Activated T-helper 17 cell treated with anti-CD3 and anti-CD28 coated beads, Interleukin-2, amount 50 U/mL, for 72 hours (primary cell): ENCODE data around the gene RIMBP2. TPM values are rescaled to one million over a fixed set of nuclear protein-coding genes. Genes with fewer than 3 reads are reported as not detected.
"Not testable (repeated sequence)": the region's sequence is repeated elsewhere in the genome, so short reads cannot be mapped to it uniquely, and the experiment has no call there.

Experiments
- ATAC-seq: fragments of 150-1000 bp; cut with Tn5 transposase; replicated peaks from 2 replicates; pipeline ENCODE4 v1.10.0; 2021; ENCODE audit warnings: mild to moderate bottlenecking, moderate library complexity
- H3K27ac Mint-ChIP-seq: one replicate; pipeline ENCODE4 v1.8.0; 2022; ENCODE audit warnings: mixed read lengths
- H3K27me3 Mint-ChIP-seq: one replicate; pipeline ENCODE4 v1.8.0; 2022; ENCODE audit warnings: mixed read lengths
- H3K36me3 Mint-ChIP-seq: one replicate; pipeline ENCODE4 v1.8.0; 2022; ENCODE audit warnings: low read depth, mild to moderate bottlenecking, mixed read lengths
- H3K4me1 Mint-ChIP-seq: one replicate; pipeline ENCODE4 v1.8.0; 2022; ENCODE audit warnings: mixed read lengths
- H3K4me3 Mint-ChIP-seq: one replicate; pipeline ENCODE4 v1.8.0; 2022; ENCODE audit warnings: mild to moderate bottlenecking, mixed read lengths
- H3K9me3 Mint-ChIP-seq: one replicate; pipeline ENCODE4 v1.8.0; 2022; ENCODE audit warnings: mixed read lengths
- total RNA-seq, 2 donors: library from RNA; stranded (reverse); gene quantifications; one replicate each; pipeline ENCODE4 v1.2.3, GENCODE V29; 2022

Gene RIMBP2
- under 1 TPM in 1 of 2 donors, not detected in 1; 0.29 TPM for total RNA-seq

DNA sequence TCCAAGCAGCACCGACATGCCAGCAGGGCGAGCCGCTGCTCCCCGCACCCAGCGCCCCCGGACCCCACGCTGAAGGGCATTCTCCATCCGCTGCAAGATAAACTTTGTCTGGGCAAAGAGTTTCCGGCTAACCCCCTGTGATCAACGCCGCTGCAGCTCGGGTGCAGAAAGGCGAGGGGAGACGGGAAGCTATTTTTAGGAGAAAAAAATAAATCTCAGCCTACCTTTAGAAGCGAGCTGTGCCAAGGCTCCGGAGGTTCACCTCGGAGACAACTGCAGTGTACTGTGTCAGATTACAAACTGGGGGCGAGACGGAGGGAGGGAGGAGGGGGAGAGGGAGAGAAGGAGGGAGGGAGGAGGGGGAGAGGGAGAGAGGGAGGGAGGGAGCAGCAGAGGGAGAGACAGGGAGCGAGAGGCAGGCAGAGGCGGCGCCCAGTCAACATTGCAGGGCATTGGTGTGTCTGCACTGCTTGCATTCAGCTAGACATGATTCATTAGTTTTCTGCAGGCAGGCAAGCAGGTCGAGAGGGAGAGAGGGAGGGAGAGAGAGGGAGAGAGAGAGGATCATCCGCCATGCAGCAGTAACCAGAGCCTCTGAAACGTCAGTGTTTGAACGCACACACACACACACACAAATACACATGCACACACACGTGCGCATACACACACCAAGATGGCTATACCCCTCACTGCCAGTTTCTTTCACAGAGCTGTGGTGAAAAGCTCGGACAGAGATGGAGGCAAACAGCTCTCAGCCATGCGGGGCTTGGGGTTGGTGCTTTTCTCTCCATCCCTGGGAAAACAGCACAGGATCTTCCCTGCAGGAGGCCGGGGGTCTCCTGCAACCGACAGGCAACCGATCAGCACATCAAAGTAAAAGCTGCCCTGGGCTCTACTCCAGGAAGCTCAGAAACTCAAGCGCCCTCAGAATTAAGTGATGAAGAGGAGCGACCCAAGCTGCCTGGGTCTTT is at the start of gene RIMBP2:
Gene RIMBP2 (minus strand): TSS at position 302 of the 971 bp plus-strand sequence. CDS start 237,286 bp downstream, outside the sequence.
- Mint-ChIP-seq H3K4me1 (no peaks in the 10 kb centered on the region), H3K27ac (no peak within 1 kb of the TSS), H3K9me3 (no peaks in the 10 kb centered on the region), H3K4me3 (peak within 1 kb of the TSS; percentile 31), H3K27me3 (peaks cover 42% of the 10 kb centered on the region), H3K36me3 (no peaks in the 10 kb centered on the region)
- no peak for ATAC-seq

DNA sequence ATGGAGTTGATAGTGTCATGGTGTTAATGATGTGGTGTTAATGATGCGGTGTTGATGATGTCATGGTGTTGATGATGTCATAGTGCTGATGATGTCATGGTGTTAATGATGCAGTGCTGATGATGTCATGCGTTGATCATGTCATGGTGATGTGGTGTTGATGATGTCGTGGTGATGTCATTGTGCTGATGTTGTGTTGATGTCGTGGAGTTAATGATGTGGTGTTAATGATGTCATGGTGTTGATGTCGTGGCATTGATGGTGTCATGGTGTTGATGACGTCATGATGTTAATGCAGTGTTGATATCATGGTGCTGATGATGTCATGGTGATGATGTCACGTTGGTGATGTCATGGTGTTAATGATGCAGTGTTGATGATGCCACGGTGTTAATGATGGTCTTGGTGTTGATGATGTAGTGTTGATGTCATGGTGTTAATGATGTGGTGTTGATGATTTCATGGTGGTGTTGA is 49.1 kb upstream of the RIMBP2 start:
- H3K36me3 Mint-ChIP-seq, result no peaks in the 10 kb centered on the region
- no peak for ATAC-seq

GRCh38 chr12:130764475-130765185 is 48.5 kb upstream of the RIMBP2 start:
- peaks cover 5% of the 10 kb centered on the region for H3K4me1 Mint-ChIP-seq
- no peaks in the 10 kb centered on the region for H3K9me3 Mint-ChIP-seq
- no peak overlapping the region for H3K4me3 Mint-ChIP-seq
- ATAC-seq, result peak; percentile 8
- no peaks in the 10 kb centered on the region for H3K36me3 Mint-ChIP-seq
- H3K27ac Mint-ChIP-seq, result no peak overlapping the region
- peaks cover 4% of the 10 kb centered on the region for H3K27me3 Mint-ChIP-seq

More for the DNA sequence above, 49.1 kb upstream of the RIMBP2 start:
- Mint-ChIP-seq H3K4me3 (no peak overlapping the region), H3K9me3 (no peaks in the 10 kb centered on the region), H3K4me1 (peaks cover 5% of the 10 kb centered on the region), H3K27ac (no peak overlapping the region), H3K27me3 (peaks cover 4% of the 10 kb centered on the region)

DNA sequence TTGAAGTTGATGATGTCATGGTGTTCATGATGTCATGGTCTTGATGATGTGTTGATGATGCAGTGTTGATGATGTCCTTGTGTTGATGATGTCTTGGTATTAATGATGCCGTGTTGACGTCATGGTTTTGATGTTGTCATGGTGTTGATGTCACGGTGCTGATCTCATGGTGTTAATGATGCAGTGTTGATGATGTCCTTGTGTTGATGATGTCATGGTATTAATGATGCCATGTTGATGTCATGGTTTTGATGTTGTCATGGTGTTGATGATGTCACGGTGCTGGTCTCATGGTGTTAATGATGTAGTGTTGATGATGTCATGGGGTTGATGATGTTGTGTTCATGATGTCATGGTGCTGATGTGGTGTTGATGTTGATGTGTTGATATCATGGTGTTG is 48.0 kb upstream of the RIMBP2 start:
- H3K4me1 Mint-ChIP-seq, result peaks cover 5% of the 10 kb centered on the region
- no peaks in the 10 kb centered on the region for H3K9me3 Mint-ChIP-seq
- no peaks in the 10 kb centered on the region for H3K36me3 Mint-ChIP-seq
- H3K27ac Mint-ChIP-seq, result no peak overlapping the region
- peaks cover 4% of the 10 kb centered on the region for H3K27me3 Mint-ChIP-seq
- H3K4me3 Mint-ChIP-seq, result no peak overlapping the region
- ATAC-seq, result peak; percentile 10

DNA sequence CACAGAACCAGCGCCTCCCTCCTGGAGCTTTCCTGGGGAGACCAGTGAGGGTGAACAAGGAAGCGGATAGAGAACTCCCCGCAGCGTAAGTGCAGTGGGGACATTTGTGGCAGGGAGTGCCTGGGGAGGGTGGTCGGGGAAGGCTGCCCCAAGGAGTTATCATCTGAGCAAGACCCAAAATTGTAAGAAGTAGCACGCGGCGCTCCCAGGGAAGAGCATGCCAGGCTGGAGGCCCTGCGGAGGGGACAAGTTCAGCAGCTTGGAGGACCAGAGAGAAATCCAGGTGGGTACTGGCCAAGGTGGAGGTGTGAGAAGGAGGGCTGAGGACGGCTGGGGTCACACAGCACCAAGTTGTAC is 46.2 kb upstream of the RIMBP2 start:
- ATAC-seq, result no peak
- Mint-ChIP-seq H3K36me3 (no peaks in the 10 kb centered on the region), H3K4me3 (peak overlapping the region; percentile 51), H3K27ac (no peak overlapping the region), H3K27me3 (no peaks in the 10 kb centered on the region), H3K4me1 (no peaks in the 10 kb centered on the region), H3K9me3 (no peaks in the 10 kb centered on the region)

GRCh38 chr12:130761537-130762318 is 45.6 kb upstream of the RIMBP2 start:
- no peak overlapping the region for H3K27ac Mint-ChIP-seq
- H3K27me3 Mint-ChIP-seq, result no peaks in the 10 kb centered on the region
- peak; percentile 68 for ATAC-seq
- no peaks in the 10 kb centered on the region for H3K36me3 Mint-ChIP-seq
- no peaks in the 10 kb centered on the region for H3K9me3 Mint-ChIP-seq
- H3K4me1 Mint-ChIP-seq, result no peaks in the 10 kb centered on the region
- H3K4me3 Mint-ChIP-seq, result peak overlapping the region; percentile 51

DNA sequence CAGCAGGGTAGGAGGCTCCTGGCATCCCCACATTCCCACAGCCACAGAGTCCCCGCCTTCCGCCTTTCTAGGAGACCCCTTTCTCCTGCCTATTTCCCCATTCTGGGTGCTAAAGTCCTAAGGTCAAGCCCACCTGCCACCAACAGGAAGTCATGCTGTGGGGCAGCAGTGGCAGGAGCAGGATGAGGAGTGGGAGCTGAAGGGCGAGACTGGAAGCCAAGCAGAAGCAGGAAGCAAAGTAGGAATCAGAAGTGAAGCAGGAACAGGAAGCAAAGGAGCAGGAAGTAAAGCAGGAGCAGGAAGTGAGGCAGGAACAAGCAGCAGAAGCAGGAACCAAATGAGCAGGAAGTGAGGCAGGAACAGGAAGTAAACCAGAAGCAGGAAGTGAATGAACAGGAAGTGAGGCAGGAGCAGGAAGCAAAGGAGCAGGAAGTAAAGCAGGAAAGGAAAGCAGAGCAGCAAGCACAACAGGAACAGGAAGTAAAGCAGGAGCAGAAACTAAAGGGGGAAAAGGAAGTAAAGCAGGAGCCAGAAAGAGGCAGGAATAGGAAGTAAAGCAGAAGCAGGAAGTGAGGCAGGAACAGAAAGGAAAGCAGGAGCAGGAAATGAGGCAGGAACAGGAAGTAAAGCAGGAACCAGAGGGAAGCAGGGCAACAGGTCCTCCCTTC is 38.3 kb upstream of the RIMBP2 start:
- peaks cover 7% of the 10 kb centered on the region for H3K9me3 Mint-ChIP-seq
- no peaks in the 10 kb centered on the region for H3K36me3 Mint-ChIP-seq
- peaks cover 7% of the 10 kb centered on the region for H3K4me1 Mint-ChIP-seq
- H3K27ac Mint-ChIP-seq, result peak overlapping the region; percentile 86
- no peak for ATAC-seq
- H3K27me3 Mint-ChIP-seq, result no peaks in the 10 kb centered on the region
- H3K4me3 Mint-ChIP-seq, result peak overlapping the region; percentile 49

DNA sequence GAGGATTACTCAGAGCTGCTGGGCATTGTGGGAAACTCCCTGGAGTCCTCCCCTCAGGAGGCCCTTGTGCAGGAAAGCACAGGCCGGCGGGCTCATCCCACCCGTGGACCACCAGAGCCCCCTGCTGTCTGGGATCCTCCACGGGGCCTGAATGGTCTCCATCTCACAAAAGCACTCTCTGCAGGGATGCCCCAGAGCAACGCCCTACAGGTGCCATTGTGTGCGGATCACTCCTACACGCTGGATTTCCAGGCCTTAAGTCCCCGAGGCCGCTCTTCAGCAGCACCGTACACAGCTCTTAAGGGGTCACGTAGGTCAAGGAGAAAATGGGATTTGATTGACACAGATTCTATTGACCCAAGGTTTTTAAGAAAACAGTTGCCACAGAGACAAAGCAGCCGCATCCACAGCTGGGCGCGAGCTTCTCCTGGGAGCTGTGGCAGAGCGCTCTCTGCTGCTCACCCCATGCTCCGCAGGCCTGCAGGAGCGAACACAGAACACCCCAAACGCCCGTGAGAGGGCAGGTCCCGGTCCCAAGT is 36.7 kb upstream of the RIMBP2 start:
- Mint-ChIP-seq H3K27me3 (no peaks in the 10 kb centered on the region), H3K9me3 (peaks cover 7% of the 10 kb centered on the region), H3K36me3 (no peaks in the 10 kb centered on the region), H3K4me1 (peaks cover 12% of the 10 kb centered on the region), H3K4me3 (no peak overlapping the region), H3K27ac (no peak overlapping the region)
- ATAC-seq, result no peak

DNA sequence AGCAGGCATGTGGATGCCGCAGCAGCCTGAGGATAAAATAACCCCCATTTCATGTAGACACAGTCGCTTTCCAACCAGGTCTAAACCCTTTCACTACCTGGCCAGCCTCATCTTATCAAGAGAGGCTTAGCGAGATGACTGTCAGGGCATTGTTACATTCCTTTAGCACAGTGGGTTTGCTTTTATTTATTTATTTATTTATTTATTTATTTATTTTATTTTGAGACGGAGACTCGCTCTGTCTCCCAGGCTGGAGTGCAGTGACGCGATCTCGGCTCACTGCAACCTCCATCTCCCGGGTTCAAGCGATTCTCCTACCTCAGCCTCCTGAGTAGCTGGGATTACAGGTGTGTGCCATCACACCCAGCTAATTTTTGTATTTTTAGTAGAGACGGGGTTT is 35.9 kb upstream of the RIMBP2 start:
- ATAC-seq, H3K36me3 Mint-ChIP-seq, H3K27ac Mint-ChIP-seq, H3K9me3 Mint-ChIP-seq, H3K27me3 Mint-ChIP-seq, H3K4me3 Mint-ChIP-seq: not testable (repeated sequence)
- peaks cover 14% of the 10 kb centered on the region for H3K4me1 Mint-ChIP-seq

DNA sequence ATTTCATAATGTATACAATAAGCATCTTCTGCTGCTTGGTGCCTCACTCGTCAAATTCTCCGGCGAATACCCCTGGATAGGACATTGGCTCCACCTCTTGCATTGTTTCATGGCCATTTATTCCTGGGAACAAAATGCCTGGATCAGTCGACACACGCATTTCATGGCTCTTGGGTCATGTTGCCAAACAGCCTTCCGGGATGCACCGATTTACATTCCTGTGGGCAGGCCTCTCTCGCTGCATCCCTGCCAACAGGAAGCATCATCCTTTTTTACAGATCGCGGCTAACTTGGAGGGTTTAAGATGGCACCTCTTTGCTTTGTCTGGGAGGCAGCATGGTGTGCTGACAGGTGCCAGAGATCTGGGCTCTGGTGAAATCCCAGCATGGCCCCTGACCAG is 32.7 kb upstream of the RIMBP2 start:
- no peaks in the 10 kb centered on the region for H3K9me3 Mint-ChIP-seq
- no peak overlapping the region for H3K27ac Mint-ChIP-seq
- peaks cover 7% of the 10 kb centered on the region for H3K4me1 Mint-ChIP-seq
- H3K4me3 Mint-ChIP-seq, result no peak overlapping the region
- H3K36me3 Mint-ChIP-seq, result no peaks in the 10 kb centered on the region
- H3K27me3 Mint-ChIP-seq, result no peaks in the 10 kb centered on the region
- ATAC-seq, result no peak

GRCh38 chr12:130747867-130748740 is 32.0 kb upstream of the RIMBP2 start:
- no peaks in the 10 kb centered on the region for H3K9me3 Mint-ChIP-seq
- no peak overlapping the region for H3K4me3 Mint-ChIP-seq
- no peaks in the 10 kb centered on the region for H3K36me3 Mint-ChIP-seq
- peaks cover 7% of the 10 kb centered on the region for H3K4me1 Mint-ChIP-seq
- no peaks in the 10 kb centered on the region for H3K27me3 Mint-ChIP-seq
- H3K27ac Mint-ChIP-seq, result no peak overlapping the region
- peak; percentile 89 for ATAC-seq

- H3K9me3 Mint-ChIP-seq, result no peaks in the 10 kb centered on the region
- H3K36me3 Mint-ChIP-seq, result no peaks in the 10 kb centered on the region
- ATAC-seq, result no peak
- H3K27me3 Mint-ChIP-seq, result peaks cover 8% of the 10 kb centered on the region
- no peak overlapping the region for H3K4me3 Mint-ChIP-seq
- no peak overlapping the region for H3K27ac Mint-ChIP-seq
- H3K4me1 Mint-ChIP-seq, result peaks cover 7% of the 10 kb centered on the region
These were observed 30.4 kb upstream of the RIMBP2 start for GRCh38 chr12:130746546-130746945.

DNA sequence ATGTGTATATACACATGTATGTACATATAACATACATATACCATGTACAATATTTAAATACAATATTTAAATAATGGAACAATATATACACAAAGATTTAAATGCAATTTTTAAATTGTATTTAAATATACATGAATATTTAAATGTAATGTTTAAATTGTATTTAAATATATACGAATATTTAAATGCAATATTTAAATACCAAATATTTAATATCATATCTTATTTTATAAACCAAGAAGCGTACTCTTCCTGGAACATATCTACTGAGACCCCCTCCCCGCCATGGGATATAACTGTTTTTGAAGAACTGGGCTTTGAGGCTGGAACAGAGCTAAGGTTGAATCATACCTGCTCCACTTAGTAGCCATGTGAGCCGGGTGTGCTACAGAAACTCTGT is 29.8 kb upstream of the RIMBP2 start:
- H3K4me3 Mint-ChIP-seq, result no peak overlapping the region
- ATAC-seq, result no peak
- peaks cover 8% of the 10 kb centered on the region for H3K27me3 Mint-ChIP-seq

More for the DNA sequence above, 29.8 kb upstream of the RIMBP2 start:
- Mint-ChIP-seq H3K36me3 (no peaks in the 10 kb centered on the region), H3K27ac (no peak overlapping the region), H3K9me3 (no peaks in the 10 kb centered on the region), H3K4me1 (peaks cover 7% of the 10 kb centered on the region)
